GM21717 (cell line): ENCODE data around the gene SLC22A13.
"Not testable (repeated sequence)": the region's sequence is repeated elsewhere in the genome, so short reads cannot be mapped to it uniquely, and the experiment has no call there.

Experiments used
- ATAC-seq: cut with Tn5 transposase; IDR thresholded peaks from one replicate; pipeline ENCODE4 v1.9.1; 2021; ENCODE audit warnings: mild to moderate bottlenecking, moderate library complexity; ENCODE audit not compliant: unreplicated experiment

The SLC22A13 gene

GRCh38 chr3:38297053-38297452 lies 31.4 kb downstream of the SLC22A13 start:
- not testable (repeated sequence) for ATAC-seq

GRCh38 chr3:38297537-38297936 lies 31.9 kb downstream of the SLC22A13 start:
- no peak for ATAC-seq

GRCh38 chr3:38297947-38298711 lies 32.5 kb downstream of the SLC22A13 start:
- ATAC-seq: no peak

- no peak for ATAC-seq
Observed at GRCh38 chr3:38306941-38307340, 41.3 kb downstream of the SLC22A13 start.

- no peak for ATAC-seq
Observed at GRCh38 chr3:38307599-38307998, 42.0 kb downstream of the SLC22A13 start.

GRCh38 chr3:38308456-38308855 lies 42.8 kb downstream of the SLC22A13 start:
- no peak for ATAC-seq

GRCh38 chr3:38311476-38311875 lies 45.9 kb downstream of the SLC22A13 start:
- ATAC-seq: no peak

GRCh38 chr3:38311941-38312340 lies 46.3 kb downstream of the SLC22A13 start:
- ATAC-seq: no peak

- ATAC-seq: no peak
Observed at GRCh38 chr3:38312356-38312755, 46.7 kb downstream of the SLC22A13 start.

GRCh38 chr3:38313263-38313662 lies 47.7 kb downstream of the SLC22A13 start:
- ATAC-seq: no peak

GRCh38 chr3:38313695-38314094 lies 48.1 kb downstream of the SLC22A13 start:
- ATAC-seq: no peak

- no peak for ATAC-seq
Observed at GRCh38 chr3:38314112-38314763, 48.6 kb downstream of the SLC22A13 start.

- no peak for ATAC-seq
Observed at GRCh38 chr3:38314764-38315487, 49.3 kb downstream of the SLC22A13 start.

- no peak for ATAC-seq
Observed at GRCh38 chr3:38315488-38316230, 50.0 kb downstream of the SLC22A13 start.

GRCh38 chr3:38316356-38317191 lies 51.0 kb downstream of the SLC22A13 start:
- no peak for ATAC-seq

GRCh38 chr3:38317192-38317759 lies 51.7 kb downstream of the SLC22A13 start:
- ATAC-seq: no peak

GRCh38 chr3:38318766-38319671 lies 53.4 kb downstream of the SLC22A13 start:
- ATAC-seq: no peak

- not testable (repeated sequence) for ATAC-seq
Observed at GRCh38 chr3:38320638-38321037, 55.0 kb downstream of the SLC22A13 start.

- no peak for ATAC-seq
Observed at GRCh38 chr3:38323060-38323459, 57.4 kb downstream of the SLC22A13 start.
